ENCODE data around the gene MND1. TPM values are rescaled to one million over a fixed set of nuclear protein-coding genes. Genes with fewer than 3 reads are reported as not detected.
A peak's percentile ranks its signal among the peaks of the same experiment; 100 is the strongest.

MND1 gene, protein sequence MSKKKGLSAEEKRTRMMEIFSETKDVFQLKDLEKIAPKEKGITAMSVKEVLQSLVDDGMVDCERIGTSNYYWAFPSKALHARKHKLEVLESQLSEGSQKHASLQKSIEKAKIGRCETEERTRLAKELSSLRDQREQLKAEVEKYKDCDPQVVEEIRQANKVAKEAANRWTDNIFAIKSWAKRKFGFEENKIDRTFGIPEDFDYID
- 26.2 and 27.4 TPM in 2 replicates for total RNA-seq (2021; fragmentation: NEBNext Ultra II Directional; extraction: Animal tissue kit (Norgen Biotek cat#: 25700))
- polyA plus RNA-seq (2011; rRNA removed) = 2.8 and 4.4 TPM in 2 replicates
- 16.0 TPM for polyA plus RNA-seq (2011; cell fraction: cytosol; rRNA removed)
- 1.6 TPM for polyA plus RNA-seq (2011; cell fraction: nucleus; rRNA removed)
- 19.8 to 42.6 TPM (median 21.2 TPM) in 4 replicates for polyA plus RNA-seq (2012, experiment 1 of 2)
- polyA plus RNA-seq (2012, experiment 2 of 2) = 18.4 TPM
- polyA plus RNA-seq (2013, experiment 1 of 2) = 40.6 TPM
- 37.5 TPM for polyA plus RNA-seq (2013, experiment 2 of 2)
- polyA minus RNA-seq (2011; rRNA and poly(A)+ RNA removed) = 1.5 and 2.2 TPM in 2 replicates
- 8.4 TPM for polyA minus RNA-seq (2011; cell fraction: cytosol; rRNA and poly(A)+ RNA removed)
- 5.8 TPM for polyA minus RNA-seq (2011; cell fraction: nucleus; rRNA and poly(A)+ RNA removed)
- long read RNA-seq, experiment 1, transcript MND1-201 (8 exons, 968 nt) = major isoform, 9 of 17 reads
- long read RNA-seq, experiment 1, partial matches to known transcripts = 6 of 17 reads
- long read RNA-seq, experiment 1, other reads (novel, unspliced or antisense) = 2 of 17 reads
- long read RNA-seq, experiment 2, transcript MND1-201 (8 exons, 968 nt) = major isoform, 55 of 57 reads
- long read RNA-seq, experiment 2, partial matches to known transcripts = 0 of 57 reads
- long read RNA-seq, experiment 2, other reads (novel, unspliced or antisense) = 2 of 57 reads

DNA sequence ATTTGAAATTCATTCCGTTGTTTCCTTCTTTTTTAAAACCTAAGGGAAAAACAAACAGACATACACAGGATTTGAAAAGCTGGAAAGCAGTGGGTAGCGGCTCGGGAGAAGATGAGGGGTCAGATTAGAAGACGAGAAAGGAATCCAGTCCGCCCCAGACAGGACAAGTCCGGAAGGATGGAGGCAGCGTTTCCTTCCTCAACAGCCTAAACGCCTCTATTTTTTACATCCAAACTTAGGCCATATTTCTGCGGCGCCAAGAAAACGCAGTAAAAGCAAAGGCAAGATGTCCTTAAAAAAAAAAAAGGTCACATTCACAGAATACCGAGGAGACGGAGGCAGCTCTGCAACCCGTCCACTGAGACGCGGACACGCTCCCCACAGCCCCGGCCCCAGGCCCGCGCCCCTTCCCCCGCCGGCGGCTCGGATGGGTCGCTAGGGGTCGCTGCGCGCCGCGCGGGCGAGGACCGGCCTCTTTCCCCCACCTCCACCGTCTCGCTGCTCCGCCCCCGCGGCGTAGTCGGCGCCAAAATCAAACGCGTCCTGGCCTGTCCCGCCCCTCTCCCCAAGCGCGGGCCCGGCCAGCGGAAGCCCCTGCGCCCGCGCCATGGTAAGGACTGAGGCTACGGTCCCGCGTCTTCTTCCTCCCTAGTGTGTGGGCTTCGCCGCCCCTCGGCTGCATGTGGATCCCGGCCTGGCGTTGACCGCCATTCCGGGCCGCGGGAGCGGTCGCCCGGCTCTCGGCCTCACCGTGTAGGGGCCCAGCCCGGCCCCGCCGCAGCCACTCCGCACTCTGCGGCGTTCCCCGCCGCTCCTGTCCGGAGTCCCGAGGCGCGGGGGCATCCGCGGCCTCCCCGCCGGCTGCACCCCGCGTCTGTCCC, at the start of gene MND1:
Gene MND1, plus strand, starts transcription at position 558 of the 881 bp plus-strand sequence. Its CDS starts 50 bp downstream, at position 608.
- no peaks in the 10 kb centered on the region for H3K9me3 ChIP-seq (ENCODE audit: insufficient read depth in 2 of 2, low read depth in 1 of 2, low read length in 1 of 2)
- H2BK5ac ChIP-seq (ENCODE audit: low read depth, low read length) = peak within 1 kb of the TSS; percentile 84; the same call in 1 of the 2 replicates
- H3K4me1 ChIP-seq (replicated peaks in 1 of 4; ENCODE audit: control insufficient read depth in 3 of 4, insufficient read depth in 4 of 4, low read length in 3 of 4) = peaks cover 0 to 3% (median 2%) of the 10 kb centered on the region in 4 experiments; a peak in 3 of 7 replicates
- no peaks in the 10 kb centered on the region for H3K27me3 ChIP-seq (replicated peaks in 1 of 4; ENCODE audit: control insufficient read depth in 3 of 4, extremely low read depth in 1 of 4, insufficient read depth in 3 of 4, low read length in 3 of 4)
- peak within 1 kb of the TSS; percentile 79 to 93 for H3K4me2 ChIP-seq (ENCODE audit: insufficient read depth in 1 of 2, low read depth in 2 of 2, low read length in 2 of 2)
- H2BK12ac ChIP-seq (ENCODE audit: low read depth, low read length) = peak within 1 kb of the TSS; percentile 56; the same call in 1 of the 2 replicates
- peaks cover 6% of the 10 kb centered on the region for H3K23me2 ChIP-seq (ENCODE audit: low read depth, low read length)
- H3K36me3 ChIP-seq (ENCODE audit: control insufficient read depth in 2 of 4, insufficient read depth in 4 of 4, low read length in 3 of 4) = peaks cover 0 to 3% (median 0%) of the 10 kb centered on the region in 4 experiments; a peak in 1 of 8 replicates
- WGBS, 2 experiments (ENCODE audit: extremely low coverage in 1 of 2, insufficient coverage in 1 of 2, insufficient read length in 1 of 2, insufficient replicate concordance in 2 of 2, low coverage in 1 of 2, low lambda C conversion rate in 2 of 2, missing lambda C conversion rate in 1 of 2) = 4% methylated on average over 54 of the region's 86 CpGs; no CpG with 5 or more reads in 1 of the 2 experiments
- POLR2A ChIA-PET (ENCODE audit: partially characterized antibody) = interaction anchor here (0.7 to 2.4 kb wide), 9 partner anchors 15 to 299 kb away, joined by 3 to 15 read pairs (median 3); partner anchors contain the start of gene TMEM131L
- no peak within 1 kb of the TSS for H2AK5ac ChIP-seq (ENCODE audit: low read depth, low read length)
- H2AFZ ChIP-seq (ENCODE audit: low read length) = peak within 1 kb of the TSS; percentile 90
- peak within 1 kb of the TSS; percentile 88 for H3K27ac ChIP-seq (ENCODE audit: low read depth, low read length)
- H4K20me1 ChIP-seq (replicated peaks in 1 of 2; ENCODE audit: control insufficient read depth in 1 of 2, insufficient read depth in 2 of 2, low read length in 2 of 2) = peaks cover 1 to 3% of the 10 kb centered on the region in 2 experiments
- H3K79me2 ChIP-seq (ENCODE audit: control insufficient read depth in 1 of 2, insufficient read depth in 2 of 2, low read length in 2 of 2) = peaks cover 3 to 38% of the 10 kb centered on the region in 2 experiments; a peak in 3 of 4 replicates
- no peak within 1 kb of the TSS for H3K56ac ChIP-seq (replicated peaks; ENCODE audit: insufficient read length, low read depth, low read length)
- H3K18ac ChIP-seq (ENCODE audit: extremely low read depth, low read length) = peak within 1 kb of the TSS; percentile 93
- no peak within 1 kb of the TSS for H3K23ac ChIP-seq (ENCODE audit: insufficient read length)
- H2BK20ac ChIP-seq (ENCODE audit: low read length) = no peak within 1 kb of the TSS
- CTCF ChIA-PET (ENCODE audit: partially characterized antibody) = interaction anchor here (0.6 to 1.5 kb wide), 22 partner anchors 8 to 1773 kb away, joined by 3 to 7 read pairs (median 3); no protein-coding TSS in a partner anchor
- no peak within 1 kb of the TSS for H4K91ac ChIP-seq (replicated peaks; ENCODE audit: insufficient read length, low read length)
- DNase-seq (ENCODE audit: low read depth in 1 of 2, low spot score in 2 of 2) (peak; percentile 72 to 96), FAIRE-seq (no peak)
- H3K79me1 ChIP-seq (ENCODE audit: low read depth, low read length) = peaks cover 6% of the 10 kb centered on the region; the same call in 1 of the 2 replicates
- H2BK120ac ChIP-seq (replicated peaks; ENCODE audit: low read depth, low read length) = no peak within 1 kb of the TSS
- peak within 1 kb of the TSS; percentile 93; the same call in 1 of the 2 replicates for H4K8ac ChIP-seq (ENCODE audit: extremely low read depth, insufficient read depth, low read length)
- peak within 1 kb of the TSS; percentile 67 to 88 (median 86) for H3K9ac ChIP-seq (replicated peaks in 1 of 4; ENCODE audit: extremely low read depth in 1 of 4, low read depth in 3 of 4, low read length in 3 of 4)
- no peak within 1 kb of the TSS for H3K4ac ChIP-seq (replicated peaks; ENCODE audit: insufficient read length, low read depth, low read length)
- H3K4me3 ChIP-seq (ENCODE audit: extremely low read depth in 1 of 4, insufficient read depth in 2 of 4, low read depth in 3 of 4, low read length in 4 of 4) = peak within 1 kb of the TSS; percentile 53 to 80 (median 74)
- no peak within 1 kb of the TSS for H2BK15ac ChIP-seq (ENCODE audit: low read length)
- no peak within 1 kb of the TSS for H3K14ac ChIP-seq (ENCODE audit: insufficient read length)
- H4K5ac ChIP-seq (ENCODE audit: insufficient read length, low read depth, low read length) = peak within 1 kb of the TSS; percentile 91
- no peak for TF ChIP-seq CBX8 (IDR thresholded peaks at IDR 0.05; ENCODE audit: borderline replicate concordance, low read depth, low read length)
- TF ChIP-seq POLR2AphosphoS5 (IDR thresholded peaks at IDR 0.05; ENCODE audit: low read depth, low read length) = peak; percentile 91
- TF ChIP-seq YY1 (IDR thresholded peaks at IDR 0.05; ENCODE audit: low read depth, low read length) = peak; percentile 87
- peak; percentile 15; the same call in 1 of the 2 replicates for TF ChIP-seq KDM1A (IDR thresholded peaks at IDR 0.05; ENCODE audit: borderline replicate concordance, low read length)
- no peak for TF ChIP-seq SP4 (IDR thresholded peaks at IDR 0.05; ENCODE audit: low read length)
- peak; percentile 82 for TF ChIP-seq KDM4A (IDR thresholded peaks at IDR 0.05; ENCODE audit: low read depth, low read length, severe bottlenecking)

Data from H1 (cell line).